GM10847 (cell line): ENCODE data around the gene PDHB.

Experiments used
- POLR2A ChIP-seq: IDR thresholded peaks from 2 replicates; pipeline ENCODE4 v1.6.1; 2011; ENCODE audit not compliant: insufficient read length; ENCODE audit errors: extremely low read depth

Gene PDHB

GRCh38 chr3:58433400-58434167 lies at the start of gene PDHB:
PDHB (minus strand) TSS chr3:58433832; CDS start chr3:58433809, 23 bp downstream.
- peak; percentile 73 for TF ChIP-seq POLR2A

GRCh38 chr3:58482917-58483636 lies 49.4 kb upstream of the PDHB start:
- no peak for TF ChIP-seq POLR2A

- no peak for TF ChIP-seq POLR2A
Observed at GRCh38 chr3:58480309-58480708, 46.7 kb upstream of the PDHB start.

GRCh38 chr3:58478781-58479180 lies 45.1 kb upstream of the PDHB start:
- TF ChIP-seq POLR2A = no peak

- no peak for TF ChIP-seq POLR2A
Observed at GRCh38 chr3:58474967-58475578, 41.4 kb upstream of the PDHB start.

- no peak for TF ChIP-seq POLR2A
Observed at GRCh38 chr3:58474348-58474911, 40.8 kb upstream of the PDHB start.

- TF ChIP-seq POLR2A = no peak
Observed at GRCh38 chr3:58473275-58473674, 39.6 kb upstream of the PDHB start.

- TF ChIP-seq POLR2A = no peak
Observed at GRCh38 chr3:58471025-58471887, 37.6 kb upstream of the PDHB start.

- no peak for TF ChIP-seq POLR2A
Observed at GRCh38 chr3:58470363-58471024, 36.9 kb upstream of the PDHB start.

GRCh38 chr3:58469096-58469495 lies 35.5 kb upstream of the PDHB start:
- no peak for TF ChIP-seq POLR2A

GRCh38 chr3:58466899-58467563 lies 33.4 kb upstream of the PDHB start:
- no peak for TF ChIP-seq POLR2A

- no peak for TF ChIP-seq POLR2A
Observed at GRCh38 chr3:58464866-58465265, 31.2 kb upstream of the PDHB start.

GRCh38 chr3:58463942-58464271 lies 30.3 kb upstream of the PDHB start:
- no peak for TF ChIP-seq POLR2A
